ENCODE data around the gene AMDHD2. TPM values are rescaled to one million over a fixed set of nuclear protein-coding genes. Genes with fewer than 3 reads are reported as not detected.

The AMDHD2 gene
- total and polyA plus RNA-seq, 2 of the 13 experiments (the other 11 are each of a cell fraction or from before 2014, with no cell fraction given): 33.5 to 39.1 TPM

DNA sequence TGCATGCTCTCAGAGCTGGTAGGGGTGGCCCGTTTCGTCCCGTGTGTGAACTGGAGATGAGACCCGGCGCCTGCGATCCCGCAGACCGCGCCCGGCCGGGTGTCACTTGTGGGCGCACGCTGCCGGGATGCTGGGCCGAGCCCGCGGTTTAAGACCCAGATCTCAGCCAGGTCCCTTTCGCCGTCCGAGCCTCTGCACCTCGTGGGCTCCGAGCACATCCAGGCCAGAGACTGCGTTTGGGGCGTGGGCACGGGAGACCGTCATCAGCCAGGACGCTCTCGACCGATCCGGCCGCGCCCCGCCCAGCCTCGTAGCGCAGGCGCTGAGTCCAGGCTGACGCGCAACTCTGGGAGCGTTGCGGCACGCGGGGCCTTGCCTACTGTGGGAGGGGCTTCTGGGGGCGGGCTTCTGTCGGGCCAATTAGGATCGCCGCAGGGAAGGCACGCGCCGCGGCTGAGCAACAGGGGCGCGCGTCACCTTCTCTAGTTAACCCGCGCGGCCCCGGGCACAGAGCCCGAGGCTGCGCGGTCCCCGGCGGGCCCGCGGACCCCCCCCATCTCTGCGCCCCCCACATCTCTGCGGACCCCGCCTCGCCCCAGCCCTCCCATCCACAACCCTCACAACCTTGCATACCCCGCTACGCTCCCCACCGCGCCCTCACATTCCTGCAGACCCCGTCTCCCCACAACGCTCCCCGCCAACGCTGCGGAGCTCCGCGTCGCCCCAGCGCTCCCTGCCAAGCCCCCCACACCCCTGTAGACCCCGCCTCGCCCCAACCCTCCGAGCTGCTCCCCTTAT, 11.7 kb downstream of the AMDHD2 start (continued):
- TF ChIP-seq, protein P1, sequence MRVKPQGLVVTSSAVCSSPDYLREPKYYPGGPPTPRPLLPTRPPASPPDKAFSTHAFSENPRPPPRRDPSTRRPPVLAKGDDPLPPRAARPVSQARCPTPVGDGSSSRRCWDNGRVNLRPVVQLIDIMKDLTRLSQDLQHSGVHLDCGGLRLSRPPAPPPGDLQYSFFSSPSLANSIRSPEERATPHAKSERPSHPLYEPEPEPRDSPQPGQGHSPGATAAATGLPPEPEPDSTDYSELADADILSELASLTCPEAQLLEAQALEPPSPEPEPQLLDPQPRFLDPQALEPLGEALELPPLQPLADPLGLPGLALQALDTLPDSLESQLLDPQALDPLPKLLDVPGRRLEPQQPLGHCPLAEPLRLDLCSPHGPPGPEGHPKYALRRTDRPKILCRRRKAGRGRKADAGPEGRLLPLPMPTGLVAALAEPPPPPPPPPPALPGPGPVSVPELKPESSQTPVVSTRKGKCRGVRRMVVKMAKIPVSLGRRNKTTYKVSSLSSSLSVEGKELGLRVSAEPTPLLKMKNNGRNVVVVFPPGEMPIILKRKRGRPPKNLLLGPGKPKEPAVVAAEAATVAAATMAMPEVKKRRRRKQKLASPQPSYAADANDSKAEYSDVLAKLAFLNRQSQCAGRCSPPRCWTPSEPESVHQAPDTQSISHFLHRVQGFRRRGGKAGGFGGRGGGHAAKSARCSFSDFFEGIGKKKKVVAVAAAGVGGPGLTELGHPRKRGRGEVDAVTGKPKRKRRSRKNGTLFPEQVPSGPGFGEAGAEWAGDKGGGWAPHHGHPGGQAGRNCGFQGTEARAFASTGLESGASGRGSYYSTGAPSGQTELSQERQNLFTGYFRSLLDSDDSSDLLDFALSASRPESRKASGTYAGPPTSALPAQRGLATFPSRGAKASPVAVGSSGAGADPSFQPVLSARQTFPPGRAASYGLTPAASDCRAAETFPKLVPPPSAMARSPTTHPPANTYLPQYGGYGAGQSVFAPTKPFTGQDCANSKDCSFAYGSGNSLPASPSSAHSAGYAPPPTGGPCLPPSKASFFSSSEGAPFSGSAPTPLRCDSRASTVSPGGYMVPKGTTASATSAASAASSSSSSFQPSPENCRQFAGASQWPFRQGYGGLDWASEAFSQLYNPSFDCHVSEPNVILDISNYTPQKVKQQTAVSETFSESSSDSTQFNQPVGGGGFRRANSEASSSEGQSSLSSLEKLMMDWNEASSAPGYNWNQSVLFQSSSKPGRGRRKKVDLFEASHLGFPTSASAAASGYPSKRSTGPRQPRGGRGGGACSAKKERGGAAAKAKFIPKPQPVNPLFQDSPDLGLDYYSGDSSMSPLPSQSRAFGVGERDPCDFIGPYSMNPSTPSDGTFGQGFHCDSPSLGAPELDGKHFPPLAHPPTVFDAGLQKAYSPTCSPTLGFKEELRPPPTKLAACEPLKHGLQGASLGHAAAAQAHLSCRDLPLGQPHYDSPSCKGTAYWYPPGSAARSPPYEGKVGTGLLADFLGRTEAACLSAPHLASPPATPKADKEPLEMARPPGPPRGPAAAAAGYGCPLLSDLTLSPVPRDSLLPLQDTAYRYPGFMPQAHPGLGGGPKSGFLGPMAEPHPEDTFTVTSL (CRISPR knock-in tag; IDR thresholded peaks at IDR 0.05; ENCODE audit: borderline replicate concordance): no peak
- TF ChIP-seq ZFP1 (CRISPR knock-in tag; IDR thresholded peaks at IDR 0.05) (peak; percentile 56; the same call in 1 of the 2 replicates), FOXP1 (IDR thresholded peaks at IDR 0.05) (no peak), FOXP1 (CRISPR knock-in tag; IDR thresholded peaks at IDR 0.05) (no peak), ZBTB21 (CRISPR knock-in tag; IDR thresholded peaks at IDR 0.05) (no peak), FOXM1 (CRISPR knock-in tag; IDR thresholded peaks at IDR 0.05) (no peak), HNRNPK (IDR thresholded peaks at IDR 0.05; ENCODE audit: low read depth, low read length, poor library complexity, severe bottlenecking) (peak; percentile 92), SP1 (IDR thresholded peaks at IDR 0.05) (no peak), SP1 (CRISPR knock-in tag; IDR thresholded peaks at IDR 0.05) (peak; percentile 81), ZNF788 (CRISPR knock-in tag; IDR thresholded peaks at IDR 0.05; ENCODE audit: borderline replicate concordance) (peak; percentile 93; the same call in 1 of the 2 replicates), ZMAT3 (CRISPR knock-in tag; conservative IDR thresholded peaks at IDR 0.05) (0 out of 2 replicates have a peak, but pooled peaks have one; percentile 69), CEBPG (CRISPR knock-in tag; IDR thresholded peaks at IDR 0.05) (peak; percentile 78), FOXC1 (CRISPR knock-in tag; IDR thresholded peaks at IDR 0.05; ENCODE audit: borderline replicate concordance) (peak; percentile 66; the same call in 1 of the 2 replicates), ZNF792 (CRISPR knock-in tag; IDR thresholded peaks at IDR 0.05) (peak; percentile 88), ZBTB7B (CRISPR knock-in tag; IDR thresholded peaks at IDR 0.05) (no peak; the same call in 1 of the 2 replicates)
- TF ChIP-seq, protein P2, sequence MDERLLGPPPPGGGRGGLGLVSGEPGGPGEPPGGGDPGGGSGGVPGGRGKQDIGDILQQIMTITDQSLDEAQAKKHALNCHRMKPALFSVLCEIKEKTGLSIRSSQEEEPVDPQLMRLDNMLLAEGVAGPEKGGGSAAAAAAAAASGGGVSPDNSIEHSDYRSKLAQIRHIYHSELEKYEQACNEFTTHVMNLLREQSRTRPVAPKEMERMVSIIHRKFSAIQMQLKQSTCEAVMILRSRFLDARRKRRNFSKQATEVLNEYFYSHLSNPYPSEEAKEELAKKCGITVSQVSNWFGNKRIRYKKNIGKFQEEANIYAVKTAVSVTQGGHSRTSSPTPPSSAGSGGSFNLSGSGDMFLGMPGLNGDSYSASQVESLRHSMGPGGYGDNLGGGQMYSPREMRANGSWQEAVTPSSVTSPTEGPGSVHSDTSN (CRISPR knock-in tag; IDR thresholded peaks at IDR 0.05): no peak
- TF ChIP-seq, protein P3, sequence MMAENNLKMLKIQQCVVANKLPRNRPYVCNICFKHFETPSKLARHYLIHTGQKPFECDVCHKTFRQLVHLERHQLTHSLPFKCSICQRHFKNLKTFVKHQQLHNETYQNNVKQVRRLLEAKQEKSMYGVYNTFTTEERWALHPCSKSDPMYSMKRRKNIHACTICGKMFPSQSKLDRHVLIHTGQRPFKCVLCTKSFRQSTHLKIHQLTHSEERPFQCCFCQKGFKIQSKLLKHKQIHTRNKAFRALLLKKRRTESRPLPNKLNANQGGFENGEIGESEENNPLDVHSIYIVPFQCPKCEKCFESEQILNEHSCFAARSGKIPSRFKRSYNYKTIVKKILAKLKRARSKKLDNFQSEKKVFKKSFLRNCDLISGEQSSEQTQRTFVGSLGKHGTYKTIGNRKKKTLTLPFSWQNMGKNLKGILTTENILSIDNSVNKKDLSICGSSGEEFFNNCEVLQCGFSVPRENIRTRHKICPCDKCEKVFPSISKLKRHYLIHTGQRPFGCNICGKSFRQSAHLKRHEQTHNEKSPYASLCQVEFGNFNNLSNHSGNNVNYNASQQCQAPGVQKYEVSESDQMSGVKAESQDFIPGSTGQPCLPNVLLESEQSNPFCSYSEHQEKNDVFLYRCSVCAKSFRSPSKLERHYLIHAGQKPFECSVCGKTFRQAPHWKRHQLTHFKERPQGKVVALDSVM (CRISPR knock-in tag; IDR thresholded peaks at IDR 0.05): 0 out of 2 replicates have a peak, but pooled peaks have one; percentile 42
